NCI-H226 (cell line): ENCODE results near the gene TMOD1.
"Not testable (repeated sequence)": the region's sequence is repeated elsewhere in the genome, so short reads cannot be mapped to it uniquely, and the experiment has no call there.

ENCODE experiments used
- DNase-seq: peaks from one replicate; pipeline ENCODE4 v3.0.0-alpha.2; 2015

The TMOD1 gene

DNA sequence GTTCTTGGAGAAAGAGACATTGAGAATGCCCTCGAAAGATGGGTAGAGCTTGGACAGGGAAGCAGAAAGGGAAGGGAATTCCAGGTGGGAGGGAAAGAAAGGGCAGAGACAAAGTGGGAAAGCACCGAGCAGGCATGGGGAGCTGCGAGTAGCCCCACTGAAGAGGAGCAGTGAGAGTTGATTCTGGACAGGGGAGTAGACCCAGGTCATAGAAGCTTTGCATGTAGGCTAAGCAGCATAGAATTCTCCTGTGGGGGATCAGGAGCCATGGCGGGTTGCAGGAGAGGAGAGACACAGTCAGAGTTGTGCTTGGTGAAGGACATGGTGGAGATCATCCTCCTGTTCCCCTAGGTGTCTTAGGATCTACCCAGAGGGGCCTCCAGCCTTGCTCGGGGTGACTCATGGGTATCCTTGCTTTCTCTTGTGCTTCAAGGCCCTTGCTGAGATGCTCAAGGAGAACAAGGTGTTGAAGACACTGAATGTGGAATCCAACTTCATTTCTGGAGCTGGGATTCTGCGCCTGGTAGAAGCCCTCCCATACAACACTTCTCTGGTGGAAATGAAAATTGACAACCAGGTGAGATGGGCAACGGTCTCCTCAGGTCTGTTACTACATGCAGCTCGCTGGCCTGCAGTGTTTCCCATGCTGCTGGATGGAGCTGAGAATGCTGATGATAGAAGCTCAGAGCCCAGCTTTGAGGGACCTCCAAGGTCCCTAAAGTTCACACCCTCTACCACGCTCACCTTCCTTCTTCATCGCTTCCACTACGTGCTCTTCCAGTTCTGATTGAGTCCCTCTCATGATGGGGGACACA lies 67.2 kb downstream of the TMOD1 start:
- no peak for DNase-seq

DNA sequence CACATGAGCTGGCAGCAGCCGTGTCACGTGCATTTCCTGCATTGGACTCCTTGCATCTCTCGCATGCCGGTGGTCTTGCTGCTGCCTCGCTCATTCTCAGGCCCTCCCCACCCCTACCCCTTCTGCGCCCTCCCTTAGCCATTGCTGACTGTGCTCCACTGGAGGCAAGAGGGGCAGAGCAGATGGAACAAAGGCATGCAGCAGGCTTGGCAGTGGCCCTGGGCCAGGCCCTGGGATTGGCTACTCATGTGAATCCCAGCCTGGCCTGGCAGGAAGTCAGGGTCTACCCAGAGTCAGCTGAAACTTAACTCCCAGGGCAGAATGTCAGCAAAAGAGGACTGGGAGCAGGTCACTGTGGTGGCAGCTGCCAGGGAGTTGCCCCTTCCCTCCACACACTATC lies 69.4 kb downstream of the TMOD1 start:
- no peak for DNase-seq

DNA sequence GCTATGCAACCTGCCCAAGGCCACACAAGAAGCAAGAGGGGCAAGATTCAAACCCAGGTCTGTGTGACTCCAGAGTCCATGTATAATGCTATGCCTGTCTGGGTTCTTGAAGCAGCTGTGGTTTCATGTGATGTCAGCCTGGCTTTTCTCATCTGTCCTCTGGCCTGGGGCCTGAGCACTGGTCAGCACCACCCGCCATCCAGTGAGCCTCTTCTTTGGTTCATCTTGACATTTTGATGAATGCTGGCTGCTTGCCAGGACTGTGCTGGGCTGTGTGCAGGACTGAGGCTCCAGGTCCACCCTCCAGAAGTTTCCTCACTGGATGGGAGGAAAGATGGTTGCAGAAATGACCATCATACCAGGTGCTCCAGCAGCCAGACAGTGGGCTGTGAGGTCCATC lies 70.2 kb downstream of the TMOD1 start:
- no peak for DNase-seq

DNA sequence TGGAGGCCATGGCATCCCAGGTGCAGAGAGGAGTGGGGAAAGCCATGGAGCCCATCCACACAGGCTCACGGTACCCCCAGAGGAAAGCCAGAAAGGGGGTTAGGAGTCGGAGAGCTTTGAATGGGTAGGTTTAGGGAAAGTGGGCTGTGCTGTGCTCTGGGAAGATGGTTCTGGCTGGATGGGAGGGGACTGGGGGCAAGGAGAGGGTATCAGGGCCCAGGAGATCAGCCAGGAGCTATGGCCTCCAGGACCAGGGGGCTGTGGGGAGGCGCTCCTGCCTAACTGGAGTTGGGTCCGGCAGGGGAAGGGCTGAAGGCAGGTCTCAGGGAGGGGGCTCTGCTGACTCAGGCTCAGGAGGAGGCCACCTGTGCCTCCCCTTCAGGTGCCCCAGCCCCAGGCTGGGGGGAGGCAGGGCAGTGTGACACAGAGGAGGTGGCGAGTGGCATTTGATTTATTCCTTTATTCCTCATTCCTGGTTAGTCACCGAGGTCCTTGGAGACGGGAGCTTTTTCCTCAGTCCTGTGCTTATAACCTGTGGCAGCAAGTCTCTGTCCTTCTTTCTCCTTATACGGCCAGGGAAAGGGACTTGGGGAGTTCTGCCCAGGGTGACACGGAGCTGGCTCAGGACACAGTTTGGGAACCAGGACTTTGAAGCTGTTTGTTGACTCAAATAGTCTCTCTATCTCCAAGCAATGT lies 70.9 kb downstream of the TMOD1 start:
- no peak for DNase-seq

DNA sequence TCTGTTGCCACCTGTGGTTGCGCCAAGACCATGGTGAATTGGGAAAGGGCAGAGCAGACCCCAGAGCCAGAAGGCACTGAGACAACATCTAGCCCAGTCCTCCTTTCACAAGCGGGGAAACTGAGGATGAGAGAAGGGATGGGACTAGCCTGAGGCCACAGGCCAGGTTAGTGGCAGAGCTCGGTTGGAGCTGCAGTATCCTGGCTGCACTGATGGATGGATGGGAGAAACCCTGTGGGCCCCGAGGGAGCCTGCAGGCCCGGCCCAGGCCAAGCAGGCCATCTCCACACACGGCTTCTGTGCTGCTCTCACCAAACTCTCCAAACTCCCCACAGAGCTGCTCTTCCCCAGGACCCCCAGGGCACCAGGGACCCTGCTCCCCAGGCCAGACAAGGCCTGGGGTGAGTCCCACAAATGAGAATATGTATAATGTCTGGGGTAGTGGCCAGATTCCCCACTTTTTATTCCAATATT lies 71.5 kb downstream of the TMOD1 start:
- DNase-seq = no peak

DNA sequence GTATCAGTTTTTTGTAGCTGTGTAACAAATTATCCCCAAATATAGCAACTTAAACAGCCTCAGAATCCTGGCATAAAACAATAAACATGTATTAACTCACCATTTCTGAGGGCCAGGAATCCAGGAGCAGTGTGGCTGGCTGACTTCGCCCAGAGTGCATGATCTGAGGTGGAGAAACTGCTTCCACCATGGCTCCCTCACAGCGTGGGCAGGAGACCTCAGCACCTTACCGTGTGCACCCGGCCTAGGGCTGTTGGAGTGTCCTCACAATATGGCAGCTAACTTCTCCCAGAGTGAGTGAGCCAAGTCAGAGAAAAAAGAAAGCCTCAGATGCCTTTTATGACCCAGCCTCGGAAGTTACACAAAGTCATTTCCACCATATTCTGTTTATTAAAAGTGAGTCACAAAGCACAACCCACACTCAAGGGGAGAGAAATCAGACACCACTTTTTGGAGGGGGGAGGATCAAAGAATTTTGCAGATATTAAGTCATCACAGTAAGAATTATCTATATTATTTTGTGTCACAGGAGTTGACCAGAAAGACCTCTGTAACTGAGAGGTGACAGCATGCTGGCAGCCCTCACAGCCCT lies 72.1 kb downstream of the TMOD1 start:
- no peak for DNase-seq

DNA sequence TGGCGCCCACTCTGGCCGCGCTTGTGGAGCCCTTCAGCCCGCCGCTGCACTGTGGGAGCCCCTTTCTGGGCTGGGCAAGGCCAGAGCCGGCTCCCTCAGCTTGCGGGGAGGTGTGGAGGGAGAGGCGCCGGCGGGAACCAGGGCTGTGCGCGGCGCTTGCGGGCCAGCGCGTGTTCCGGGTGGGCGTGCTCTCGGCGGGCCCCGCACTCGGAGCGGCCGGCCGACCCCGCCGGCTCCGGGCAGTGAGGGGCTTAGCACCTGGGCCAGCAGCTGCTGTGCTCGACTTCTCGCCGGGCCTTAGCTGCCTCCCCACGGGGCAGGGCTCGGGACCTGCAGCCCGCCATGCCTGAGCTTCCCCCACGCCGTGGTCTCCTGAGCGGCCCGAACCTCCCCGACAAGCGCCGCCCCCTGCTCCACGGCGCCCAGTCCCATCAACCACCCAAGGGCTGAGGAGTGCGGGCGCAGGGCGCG lies 72.7 kb downstream of the TMOD1 start:
- DNase-seq = not testable (repeated sequence)

DNA sequence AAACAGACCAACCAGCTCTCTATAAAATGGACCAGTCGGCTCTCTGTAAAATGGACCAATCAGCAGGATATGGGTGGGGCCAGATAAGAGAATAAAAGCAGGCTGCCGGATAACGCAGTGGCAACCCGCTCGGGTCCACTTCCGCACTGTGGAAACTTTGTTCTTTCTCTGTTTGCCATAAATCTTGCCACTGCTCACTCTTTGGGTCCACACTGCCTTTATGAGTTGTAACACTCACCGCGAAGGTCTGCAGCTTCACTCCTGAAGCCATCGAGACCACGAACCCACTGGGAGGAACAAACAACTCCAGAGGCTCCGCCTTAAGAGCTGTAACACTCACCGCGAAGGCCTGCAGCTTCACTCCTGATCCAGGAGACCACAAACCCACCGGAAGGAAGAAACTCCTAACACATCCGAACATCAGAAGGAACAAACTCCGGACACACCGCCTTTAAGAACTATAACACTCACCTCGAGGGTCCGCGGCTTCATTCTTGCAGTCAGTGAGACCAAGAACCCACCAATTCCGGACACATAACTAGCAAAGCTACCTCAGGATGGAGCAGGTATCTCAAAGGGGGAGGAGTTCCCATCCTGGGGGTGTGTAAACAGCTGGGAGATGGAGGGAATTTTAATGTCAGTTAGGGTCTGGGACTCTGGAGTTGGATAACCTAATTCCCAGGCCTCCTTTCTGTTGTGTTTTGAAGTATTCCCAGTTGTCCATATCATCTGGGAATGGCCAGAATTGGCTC lies 73.6 kb downstream of the TMOD1 start:
- not testable (repeated sequence) for DNase-seq

DNA sequence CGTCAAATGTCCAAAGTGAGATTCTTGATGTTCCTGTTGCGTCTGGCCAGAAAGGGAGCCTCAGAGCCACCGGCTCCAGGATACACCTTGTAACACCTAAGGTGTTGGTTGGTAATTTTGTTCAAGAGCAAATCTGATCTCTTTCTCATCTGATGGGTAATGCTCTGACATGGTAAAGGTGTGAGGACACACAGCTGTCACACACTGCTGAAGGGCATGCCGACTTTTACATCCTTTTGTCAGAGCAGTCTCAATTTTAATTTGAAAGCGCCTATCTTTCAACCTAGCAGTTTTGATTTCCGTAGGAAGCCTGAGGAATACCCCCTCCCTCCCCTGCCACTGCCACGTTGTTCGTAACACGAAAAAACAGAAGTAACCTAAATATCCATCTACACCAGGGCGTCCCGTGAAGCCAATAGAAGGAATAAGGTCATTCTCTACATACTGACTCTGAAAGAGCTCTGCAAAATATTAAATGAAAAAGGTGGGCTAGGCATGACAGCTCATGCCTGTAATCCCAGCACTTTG lies 74.3 kb downstream of the TMOD1 start:
- no peak for DNase-seq

DNA sequence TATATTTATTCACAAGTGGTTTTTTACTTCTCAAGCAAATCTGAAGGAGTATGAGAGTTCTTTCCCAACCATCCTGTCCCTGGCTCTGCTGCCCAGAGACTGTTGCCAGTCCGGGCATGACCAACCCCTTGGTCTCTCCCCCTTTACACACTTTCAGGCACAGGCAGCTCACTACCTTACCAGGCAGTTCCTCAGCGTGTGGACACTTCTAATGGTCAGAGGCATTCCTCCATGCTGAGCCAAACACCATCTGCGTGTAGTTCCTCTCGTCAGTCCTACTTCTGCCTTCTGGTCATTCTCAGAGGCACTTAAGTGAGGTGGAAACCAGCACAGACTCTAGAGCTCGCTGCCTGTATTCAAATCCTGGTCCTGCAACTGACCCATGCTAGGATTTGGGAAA lies 75.6 kb downstream of the TMOD1 start:
- no peak for DNase-seq

DNA sequence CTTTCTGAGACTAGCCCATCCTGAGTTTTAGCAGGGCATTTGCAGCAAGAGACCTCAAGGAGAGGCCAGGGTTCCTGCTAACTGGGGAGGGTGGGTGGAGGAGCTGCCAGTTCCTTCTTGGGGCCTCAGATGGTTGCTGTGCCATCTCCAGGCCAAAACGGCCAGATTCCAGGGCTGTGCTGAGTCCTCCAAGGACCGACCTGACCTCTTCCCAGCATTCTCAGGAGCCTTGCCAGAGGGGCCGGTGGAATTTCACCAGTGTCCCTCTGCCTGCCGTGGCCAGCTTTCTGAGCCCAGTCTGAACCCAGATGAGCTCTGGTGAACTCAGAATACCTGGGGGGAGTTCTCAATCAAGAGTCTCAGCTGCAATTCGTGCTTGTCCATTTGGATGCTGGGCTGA lies 77.4 kb downstream of the TMOD1 start:
- DNase-seq = no peak

DNA sequence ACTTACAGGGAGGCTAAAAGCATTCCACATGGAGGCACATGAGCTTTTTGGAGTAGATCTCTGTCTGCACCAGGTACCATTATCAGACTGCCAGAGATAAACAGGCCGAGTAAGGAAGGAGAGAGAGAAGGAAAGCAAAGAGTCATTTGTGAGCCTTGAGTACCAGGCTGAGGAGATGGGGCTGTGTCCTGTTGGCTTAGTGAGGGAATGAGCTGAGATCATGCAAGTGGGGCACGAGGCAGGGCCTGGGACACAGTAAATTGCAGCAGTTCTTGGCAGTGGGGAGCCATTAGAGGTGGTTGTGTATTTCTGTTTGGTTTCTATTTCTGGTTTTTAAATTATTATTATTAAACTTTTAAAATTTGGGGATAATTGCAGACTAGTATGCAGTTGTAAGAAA lies 78.4 kb downstream of the TMOD1 start:
- no peak for DNase-seq

DNA sequence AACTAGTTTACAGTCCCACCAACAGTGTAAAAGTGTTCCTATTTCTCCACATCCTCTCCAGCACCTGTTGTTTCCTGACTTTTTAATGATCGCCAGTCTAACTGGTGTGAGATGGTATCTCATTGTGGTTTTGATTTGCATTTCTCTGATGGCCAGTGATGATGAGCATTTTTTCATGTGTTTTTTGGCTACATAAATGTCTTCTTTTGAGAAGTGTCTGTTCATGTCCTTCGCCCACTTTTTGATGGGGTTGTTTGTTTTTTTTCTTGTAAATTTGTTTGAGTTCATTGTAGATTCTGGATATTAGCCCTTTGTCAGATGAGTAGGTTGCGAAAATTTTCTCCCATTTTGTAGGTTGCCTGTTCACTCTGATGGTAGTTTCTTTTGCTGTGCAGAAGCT lies 80.1 kb downstream of the TMOD1 start:
- DNase-seq = not testable (repeated sequence)

DNA sequence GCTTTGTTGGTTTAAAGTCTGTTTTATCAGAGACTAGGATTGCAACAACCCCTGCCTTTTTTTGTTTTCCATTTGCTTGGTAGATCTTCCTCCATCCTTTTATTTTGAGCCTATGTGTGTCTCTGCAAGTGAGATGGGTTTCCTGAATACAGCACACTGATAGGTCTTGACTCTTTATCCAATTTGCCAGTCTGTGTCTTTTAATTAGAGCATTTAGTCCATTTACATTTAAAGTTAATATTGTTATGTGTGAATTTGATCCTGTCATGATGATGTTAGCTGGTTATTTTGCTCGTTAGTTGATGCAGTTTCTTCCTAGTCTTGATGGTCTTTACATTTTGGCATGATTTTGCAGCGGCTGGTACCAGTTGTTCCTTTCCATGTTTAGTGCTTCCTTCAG lies 83.3 kb downstream of the TMOD1 start:
- DNase-seq = not testable (repeated sequence)

DNA sequence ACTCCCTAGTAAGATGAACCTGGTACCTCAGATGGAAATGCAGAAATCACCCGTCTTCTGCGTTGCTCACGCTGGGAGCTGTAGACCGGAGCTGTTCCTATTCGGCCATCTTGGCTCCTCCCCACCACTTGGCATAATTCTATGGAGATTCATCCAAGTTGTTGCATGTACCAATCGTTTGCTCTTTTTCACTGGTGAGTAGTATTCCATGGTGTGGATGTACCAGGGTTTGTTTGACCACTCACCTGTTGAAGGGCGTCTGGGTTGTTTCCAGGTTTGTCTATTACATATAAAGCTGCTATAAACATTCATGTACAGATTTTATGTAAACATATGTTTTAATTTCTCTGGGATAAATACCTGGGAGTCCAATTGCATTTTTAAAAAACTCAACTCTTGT lies 85.4 kb downstream of the TMOD1 start:
- not testable (repeated sequence) for DNase-seq

DNA sequence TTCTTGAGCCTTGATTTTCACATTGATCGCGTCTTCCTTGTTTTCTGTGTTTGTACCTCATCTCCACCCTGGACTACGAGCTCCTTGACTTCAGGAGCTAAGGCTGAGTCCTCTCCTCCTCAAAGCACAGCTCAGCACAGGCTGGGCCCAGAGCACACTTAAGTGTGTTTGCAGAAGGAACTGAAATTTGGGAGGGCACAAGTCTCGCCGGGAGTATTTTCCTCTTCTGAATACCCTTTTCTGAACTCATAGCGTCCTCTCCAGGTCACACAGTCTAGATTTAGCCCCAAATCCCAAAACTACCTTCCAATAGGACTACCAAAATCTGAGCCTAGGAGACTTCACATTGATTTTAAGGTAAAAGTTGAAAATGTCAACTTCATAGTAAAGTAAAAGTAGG lies 90.1 kb downstream of the TMOD1 start:
- DNase-seq = no peak

DNA sequence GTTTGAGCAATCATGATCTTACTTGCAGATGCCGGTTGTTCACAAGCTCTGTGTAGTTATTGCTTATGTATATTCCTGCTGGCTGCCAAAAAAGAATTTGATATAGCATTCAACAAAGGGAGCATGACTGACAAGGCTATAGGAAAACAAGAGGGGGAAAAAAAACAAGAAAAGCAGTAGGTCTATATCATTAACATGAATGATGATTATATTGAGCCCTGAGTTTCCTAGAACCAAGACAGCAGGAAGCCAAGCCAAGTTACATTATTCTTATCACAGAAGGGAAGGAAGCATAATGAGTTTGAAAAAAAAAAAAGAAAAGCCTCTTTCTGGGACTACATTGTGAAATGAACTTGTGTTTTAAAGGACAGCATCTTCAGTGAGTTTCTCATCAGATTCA lies 90.7 kb downstream of the TMOD1 start:
- DNase-seq = no peak

DNA sequence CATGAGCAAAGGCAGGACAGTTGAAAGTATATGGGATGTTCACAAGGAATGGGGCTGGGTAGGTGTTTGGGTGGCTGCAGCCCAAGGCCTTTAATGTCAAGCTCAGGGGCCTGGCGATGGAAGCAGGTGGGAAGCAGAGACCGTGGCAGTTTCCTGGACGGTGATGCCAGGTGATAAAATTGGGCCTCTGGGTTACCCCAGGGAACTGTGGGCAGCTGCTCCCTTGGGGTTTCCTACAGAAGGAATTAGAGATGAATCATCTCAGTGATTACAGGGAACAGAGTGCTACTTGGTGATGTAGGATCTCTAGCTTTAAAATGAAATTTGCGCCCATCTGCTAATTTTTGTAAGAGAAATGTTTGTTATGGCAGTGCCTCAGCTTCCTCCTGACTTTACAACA lies 92.5 kb downstream of the TMOD1 start:
- peak; percentile 18 for DNase-seq

DNA sequence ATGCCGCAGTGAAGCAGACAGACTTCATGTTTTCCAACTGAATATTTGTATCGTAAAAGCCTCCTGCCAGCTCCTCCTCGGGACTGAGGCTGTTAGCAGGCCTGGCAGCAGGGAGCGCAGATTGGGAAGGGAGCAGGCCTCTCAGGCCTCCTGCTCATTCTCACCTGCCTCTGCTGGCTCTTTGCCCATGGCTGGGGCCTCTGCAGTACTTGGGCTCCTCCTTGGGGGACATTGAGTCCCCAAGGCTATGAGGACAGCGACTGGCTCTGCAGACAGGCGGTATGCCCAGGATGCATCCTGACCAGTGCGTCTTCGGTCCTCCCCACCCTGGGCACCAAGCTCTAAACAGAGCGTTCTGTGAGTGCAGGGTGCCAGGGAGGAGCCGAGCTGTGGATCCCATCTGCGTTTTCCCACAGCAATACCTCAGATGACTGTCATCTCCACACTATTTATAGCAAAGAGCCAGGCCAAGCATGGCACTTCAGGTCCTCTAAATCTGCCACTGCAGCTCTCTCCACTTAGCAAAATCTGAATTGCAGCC lies 93.0 kb downstream of the TMOD1 start:
- no peak for DNase-seq

DNA sequence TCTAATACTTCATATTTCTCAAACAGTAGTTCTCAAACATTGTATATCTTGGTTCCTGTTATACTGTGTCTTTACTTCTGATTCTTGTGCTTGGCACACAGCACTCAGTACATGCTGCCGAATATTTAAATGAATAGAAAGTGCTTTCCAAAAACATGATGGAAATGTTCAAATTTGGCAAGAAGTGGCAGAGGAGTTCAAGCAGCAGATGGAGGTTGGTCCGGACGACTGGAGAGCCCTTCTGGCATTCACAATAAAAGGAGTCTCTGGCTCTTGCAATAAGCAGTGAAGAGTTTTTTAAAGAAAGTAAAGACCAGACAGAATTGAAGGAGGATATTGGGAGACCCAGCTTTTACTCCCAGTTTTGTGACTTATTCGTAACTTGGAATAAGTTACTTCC lies 95.4 kb downstream of the TMOD1 start:
- no peak for DNase-seq

DNA sequence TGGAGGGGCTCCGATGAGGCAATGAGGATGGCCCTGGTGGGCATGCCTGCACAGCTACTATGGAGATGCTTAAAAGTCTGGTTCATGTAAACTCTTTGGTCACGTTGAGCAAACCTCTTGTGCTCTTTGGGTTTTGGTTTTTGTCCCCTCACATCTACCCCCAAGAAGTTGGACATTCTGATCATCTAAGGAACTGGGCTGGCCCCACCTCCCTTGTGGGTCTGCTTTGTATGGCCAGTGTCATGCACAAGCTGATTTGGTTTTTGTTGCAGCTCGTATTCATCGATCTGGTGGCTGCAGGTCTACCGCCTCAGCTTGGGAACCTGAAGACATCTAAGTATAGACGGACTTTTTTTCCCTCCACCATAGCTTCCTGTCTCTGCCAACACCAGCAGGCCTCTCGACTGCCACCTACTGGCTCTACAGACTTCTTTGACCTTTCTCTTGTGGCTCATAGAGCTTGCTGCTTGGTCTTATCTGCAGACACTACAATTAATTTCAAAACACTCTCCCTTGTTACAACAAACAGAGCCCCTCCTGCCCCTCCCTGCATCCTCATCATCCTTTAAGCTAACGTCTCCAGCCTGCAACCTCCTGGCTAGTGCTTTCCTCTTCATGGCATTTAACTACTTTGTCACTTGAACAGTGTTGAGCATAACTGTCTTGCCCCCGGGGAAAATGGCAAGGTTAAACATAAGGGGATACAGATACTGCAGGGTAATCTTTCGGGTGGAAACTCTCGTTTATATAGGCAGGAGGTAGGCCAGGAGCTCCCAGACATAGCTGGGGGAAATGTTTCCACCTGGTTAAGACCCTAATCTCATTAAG lies 97.2 kb downstream of the TMOD1 start:
- peak; percentile 56 for DNase-seq
